Hematopoietic multipotent progenitor cell (in vitro differentiated cells): ENCODE measurements around the gene DBN1. TPM values are rescaled to one million over a fixed set of nuclear protein-coding genes. Genes with fewer than 3 reads are reported as not detected.

Experiments used
- DNase-seq, 3 donors: peaks; one replicate each; pipeline ENCODE4 v3.0.0-alpha.2; 2011 to 2015; ENCODE audit warnings: low read depth in 2 of 3, low spot score in 2 of 3
- total RNA-seq: library from RNA; depleted of rRNA; stranded (reverse); fragments of >200 nt; gene quantifications from one replicate; pipeline ENCODE4 v1.2.3, GENCODE V29; 2012

Gene DBN1
- total RNA-seq, 1 donor: 28.5 TPM

GRCh38 chr5:177457852-177458681, 15.4 kb downstream of the DBN1 start:
- DNase-seq: no peak

- peak in 2 of 3 donors; percentile 92 to 96 for DNase-seq
These were observed 16.2 kb downstream of the DBN1 start for GRCh38 chr5:177456976-177457851.

DNA sequence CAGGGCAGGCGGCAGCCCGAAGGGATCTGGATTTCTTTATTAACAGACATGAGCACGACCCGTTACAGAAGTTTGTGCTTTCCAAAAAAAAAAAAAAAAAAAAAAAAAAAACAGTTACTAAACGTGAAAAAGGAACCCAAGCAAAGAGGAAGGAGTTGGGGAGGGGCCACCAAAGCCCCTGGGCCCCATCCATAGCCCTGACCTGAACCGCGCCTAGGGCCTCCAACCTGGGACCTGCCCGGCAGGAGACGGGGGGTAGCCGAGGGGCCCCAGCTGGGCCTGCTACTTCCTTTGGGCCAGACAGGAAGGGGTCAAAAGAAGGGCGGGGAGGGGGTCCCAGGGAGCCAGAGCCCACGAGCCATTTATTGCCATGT, 16.9 kb downstream of the DBN1 start:
- DNase-seq: no peak

DNA sequence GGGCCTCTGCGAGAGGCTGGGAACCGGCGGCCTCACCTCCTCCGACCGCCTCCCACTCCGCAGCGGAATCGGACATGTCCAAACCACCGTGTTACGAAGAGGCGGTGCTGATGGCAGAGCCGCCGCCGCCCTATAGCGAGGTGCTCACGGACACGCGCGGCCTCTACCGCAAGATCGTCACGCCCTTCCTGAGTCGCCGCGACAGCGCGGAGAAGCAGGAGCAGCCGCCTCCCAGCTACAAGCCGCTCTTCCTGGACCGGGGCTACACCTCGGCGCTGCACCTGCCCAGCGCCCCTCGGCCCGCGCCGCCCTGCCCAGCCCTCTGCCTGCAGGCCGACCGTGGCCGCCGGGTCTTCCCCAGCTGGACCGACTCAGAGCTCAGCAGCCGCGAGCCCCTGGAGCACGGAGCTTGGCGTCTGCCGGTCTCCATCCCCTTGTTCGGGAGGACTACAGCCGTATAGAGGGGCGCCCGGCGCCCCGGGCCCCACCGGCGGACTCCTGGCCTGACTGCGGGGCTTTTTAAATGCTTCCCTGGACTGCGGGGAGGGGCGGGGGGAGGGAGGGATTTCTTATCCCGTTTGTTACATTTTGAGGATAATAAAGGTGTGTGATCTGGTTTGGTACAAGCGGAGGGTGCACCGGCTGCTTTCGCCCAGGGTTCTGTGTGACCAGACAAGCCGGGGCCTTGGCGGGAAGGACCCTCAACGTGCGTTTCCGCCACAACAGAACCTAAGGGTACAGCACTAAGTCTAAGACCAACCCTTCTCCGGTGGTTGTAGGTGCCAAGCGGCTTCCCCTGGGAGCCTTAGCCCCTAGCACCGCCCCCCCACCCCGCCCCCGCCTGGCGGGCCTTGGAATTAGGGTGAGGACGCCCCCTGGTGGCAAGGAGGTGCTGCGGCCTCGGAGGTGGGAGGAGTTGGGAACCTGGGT, 17.5 kb downstream of the DBN1 start:
- peak; percentile 92 to 96 (median 94) for DNase-seq

DNA sequence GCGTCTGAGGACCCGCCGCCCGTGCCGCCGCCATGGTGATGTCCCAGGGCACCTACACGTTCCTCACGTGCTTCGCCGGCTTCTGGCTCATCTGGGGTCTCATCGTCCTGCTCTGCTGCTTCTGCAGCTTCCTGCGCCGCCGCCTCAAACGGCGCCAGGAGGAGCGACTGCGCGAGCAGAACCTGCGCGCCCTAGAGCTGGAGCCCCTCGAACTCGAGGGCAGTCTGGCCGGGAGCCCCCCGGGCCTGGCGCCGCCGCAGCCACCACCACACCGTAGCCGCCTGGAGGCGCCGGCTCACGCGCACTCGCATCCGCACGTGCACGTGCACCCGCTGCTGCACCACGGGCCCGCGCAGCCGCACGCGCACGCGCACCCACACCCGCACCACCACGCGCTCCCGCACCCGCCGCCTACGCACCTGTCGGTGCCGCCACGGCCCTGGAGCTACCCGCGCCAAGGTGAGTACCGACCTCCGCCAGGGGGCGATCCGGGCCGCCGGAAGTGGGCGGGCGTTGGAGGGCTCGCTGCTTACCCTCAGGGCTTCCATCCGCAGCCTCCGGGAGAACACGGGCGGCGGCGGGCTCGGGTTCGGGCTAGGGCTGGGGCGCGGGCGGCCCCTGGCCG, 18.3 kb downstream of the DBN1 start:
- peak; percentile 81 to 84 (median 84) for DNase-seq

- peak; percentile 92 to 100 (median 92) for DNase-seq
These were observed 18.9 kb downstream of the DBN1 start for GRCh38 chr5:177454397-177455035.

DNA sequence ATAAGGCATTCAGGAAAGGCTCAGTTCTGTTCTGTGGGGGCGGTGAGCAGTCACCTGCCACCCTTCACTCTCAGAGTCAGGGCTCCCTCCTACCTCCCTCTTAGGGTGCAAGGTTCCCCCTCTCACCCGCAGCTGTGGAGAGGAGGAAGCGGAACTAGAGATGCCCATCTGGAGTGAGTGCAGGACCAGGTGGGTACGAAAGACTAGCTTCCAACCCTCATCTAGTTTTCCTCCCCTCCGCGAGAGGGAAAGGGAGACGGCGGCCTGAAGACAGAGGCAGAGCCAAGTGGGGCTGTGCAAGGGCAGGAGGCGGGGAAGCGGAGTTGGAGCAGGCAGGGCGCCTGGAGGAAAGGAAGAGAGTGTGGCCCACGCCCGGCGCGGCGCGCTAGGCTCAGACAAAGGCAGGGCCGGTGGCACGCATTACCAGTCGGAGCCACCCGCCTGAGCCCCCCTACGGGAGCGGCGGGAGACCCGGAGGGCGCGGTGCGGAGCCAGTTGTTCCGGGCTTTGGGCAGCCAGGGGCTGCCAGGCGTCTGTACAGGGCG, 19.5 kb downstream of the DBN1 start:
- peak in 2 of 3 donors; percentile 56 to 86 for DNase-seq

DNA sequence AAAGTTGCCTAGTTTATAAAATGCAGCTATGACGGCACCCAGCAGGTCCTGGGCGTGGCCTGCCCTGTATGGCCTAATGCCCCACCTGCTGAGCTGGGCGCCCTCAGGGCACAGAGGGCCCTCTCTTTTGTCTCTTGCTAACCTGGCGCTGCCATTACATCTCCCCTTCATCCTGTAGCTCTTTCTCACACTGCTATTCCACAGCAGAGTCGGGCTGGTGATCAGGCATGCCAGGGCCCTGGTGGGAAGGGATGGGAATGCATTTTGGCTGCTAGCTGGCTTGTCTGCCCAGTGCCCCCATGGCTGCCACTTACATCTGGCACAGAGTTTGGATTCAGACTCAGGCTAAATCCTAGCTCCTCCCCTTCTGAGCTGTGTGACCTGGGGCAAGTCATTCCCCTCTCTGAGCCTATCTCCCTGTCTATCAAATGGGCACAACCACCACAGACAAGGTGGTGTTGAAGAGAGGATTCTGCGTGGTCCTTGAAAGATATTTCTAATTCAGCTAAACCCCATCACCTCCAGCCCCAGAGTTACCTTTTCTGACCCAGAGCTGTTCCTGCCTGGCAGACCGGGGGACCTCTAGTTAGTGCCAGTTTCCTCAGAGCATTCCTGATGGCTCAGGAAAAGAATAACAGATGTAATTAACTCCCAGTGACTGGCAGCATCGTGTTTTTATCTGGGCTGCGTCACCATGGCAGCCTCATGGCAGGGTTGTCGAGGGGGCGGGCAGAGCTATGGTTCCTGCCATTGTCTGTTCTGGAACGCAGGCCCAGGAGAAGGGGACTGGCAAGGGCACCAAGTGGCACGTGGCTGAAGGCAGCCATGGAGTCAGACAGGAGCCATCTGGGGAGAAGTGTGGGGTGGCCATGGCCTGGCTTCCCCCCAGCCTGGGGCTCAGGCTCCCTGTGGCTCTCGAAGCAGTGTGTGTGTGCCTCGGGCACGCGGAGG, 20.5 kb downstream of the DBN1 start:
- DNase-seq: no peak

- no peak for DNase-seq
These were observed 22.6 kb downstream of the DBN1 start for GRCh38 chr5:177450667-177451424.

DNA sequence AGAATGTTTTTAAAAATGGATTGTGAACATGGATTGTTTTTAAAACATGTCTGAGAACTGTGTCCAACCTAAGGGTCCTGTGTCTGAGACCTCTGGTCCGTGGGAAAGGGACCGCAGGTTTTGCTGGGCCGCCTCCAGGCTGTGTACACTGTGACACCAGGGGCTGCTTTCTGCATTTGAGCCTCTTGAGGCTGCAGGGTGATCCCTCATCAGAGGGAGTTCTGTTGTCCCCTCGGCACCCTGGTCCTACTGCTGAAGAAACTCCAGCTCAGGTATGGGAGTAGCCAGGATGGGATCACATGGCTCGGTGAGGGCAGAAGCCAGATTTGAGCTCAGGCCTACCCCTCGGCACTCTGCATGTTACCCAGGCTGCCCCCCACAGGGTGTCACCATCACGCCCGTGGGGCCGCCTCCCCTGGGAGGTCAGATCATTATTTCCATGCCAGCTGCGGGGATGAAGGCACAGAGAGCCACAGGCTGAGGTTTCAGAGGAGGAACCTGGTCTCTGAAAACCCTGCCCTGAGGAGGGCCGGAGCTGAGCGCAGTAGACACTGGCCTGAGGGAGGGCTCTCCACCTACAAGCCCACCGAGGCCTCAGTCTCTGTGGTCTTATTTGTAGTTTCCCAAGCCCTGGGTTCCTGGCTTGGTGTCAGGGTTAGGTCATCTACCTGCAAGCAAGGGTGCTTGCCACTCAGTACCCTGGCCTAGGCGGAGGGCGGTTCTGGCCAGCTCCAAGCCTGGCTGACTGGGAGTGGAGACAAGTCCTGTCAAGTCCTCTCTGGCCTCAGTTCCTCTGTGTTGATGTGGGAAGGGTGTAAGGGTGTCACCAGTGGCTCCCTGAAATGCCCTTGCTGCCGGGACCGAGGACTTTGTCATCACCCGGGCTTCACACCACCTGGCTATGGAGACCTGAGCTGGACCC, 24.0 kb downstream of the DBN1 start:
- no peak for DNase-seq

GRCh38 chr5:177448244-177448950, 25.0 kb downstream of the DBN1 start:
- no peak for DNase-seq

DNA sequence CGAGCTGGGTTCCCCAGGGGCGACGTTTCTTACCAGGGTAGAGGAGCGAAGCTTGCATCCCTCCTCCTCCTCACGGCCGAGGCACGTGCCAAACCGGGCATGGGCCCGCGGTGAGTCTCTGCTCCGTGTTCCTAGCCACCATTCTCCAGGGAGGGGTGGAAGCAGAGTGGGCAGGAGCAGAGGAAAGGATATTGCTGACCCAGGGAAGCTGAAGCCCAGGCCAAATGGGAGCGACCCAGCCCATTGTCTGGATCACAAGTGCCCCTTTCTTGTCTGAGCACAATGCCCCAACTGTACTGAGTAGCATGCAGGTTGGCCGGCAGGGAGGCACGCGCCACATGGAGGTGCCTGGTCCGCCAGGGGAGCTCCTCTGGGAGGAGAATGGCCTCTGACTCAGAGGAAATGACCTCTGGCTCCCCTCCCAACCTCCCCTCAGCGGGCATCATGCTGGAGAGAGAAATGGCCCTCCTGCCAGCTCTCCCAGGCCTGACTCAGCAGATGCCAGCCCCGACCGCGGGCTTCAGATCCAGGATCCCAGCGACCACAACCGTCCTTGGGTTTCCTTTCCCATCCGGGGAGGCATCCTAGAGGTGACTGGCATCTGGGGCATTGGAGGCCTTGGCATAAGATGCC, 25.7 kb downstream of the DBN1 start:
- DNase-seq: peak in 1 of 3 donors; percentile 61

GRCh38 chr5:177447066-177447610, 26.3 kb downstream of the DBN1 start:
- peak in 2 of 3 donors; percentile 69 to 71 for DNase-seq

- peak; percentile 66 to 69 (median 66) for DNase-seq
These were observed 27.0 kb downstream of the DBN1 start, which contains the start of gene PRR7 for GRCh38 chr5:177446200-177447065. TSS of gene PRR7 (plus strand) at chr5:177446814. CDS start at chr5:177455068, 8,254 bp downstream.
